KOPT-K1 (cell line): ENCODE results near the gene ITPK1.

ENCODE experiments used
- H3K27ac ChIP-seq: fragments of 200-600 bp; sonication (generic); 2 replicates; pipeline ENCODE4 v1.5.1; 2016; ENCODE audit warnings: antibody characterized with exemption, mild to moderate bottlenecking, low read depth, low read length; ENCODE audit not compliant: poor library complexity, severe bottlenecking
- H3K36me3 ChIP-seq: fragments of 200-600 bp; sonication (generic); 2 replicates; pipeline ENCODE4 v1.5.1; 2017; ENCODE audit warnings: antibody characterized with exemption, mild to moderate bottlenecking, low read length, moderate library complexity; ENCODE audit not compliant: insufficient read depth
- H3K9me3 ChIP-seq: fragments of 200-600 bp; sonication (generic); 2 replicates; pipeline ENCODE4 v1.5.1; 2017; ENCODE audit warnings: antibody characterized with exemption, low read length, mild to moderate bottlenecking; ENCODE audit not compliant: insufficient read depth, poor library complexity, severe bottlenecking

Gene ITPK1

GRCh38 chr14:93010522-93011140 is 105.1 kb downstream of the ITPK1 start:
- H3K36me3 ChIP-seq: peaks cover 33% of the 10 kb centered on the region
- H3K9me3 ChIP-seq: no peaks in the 10 kb centered on the region
- peak overlapping the region; percentile 33 for H3K27ac ChIP-seq

- H3K9me3 ChIP-seq: no peaks in the 10 kb centered on the region
- H3K27ac ChIP-seq: peak overlapping the region; percentile 33
- H3K36me3 ChIP-seq: peaks cover 28% of the 10 kb centered on the region
Observed at GRCh38 chr14:93010130-93010499, 105.6 kb downstream of the ITPK1 start.

- no peak overlapping the region for H3K27ac ChIP-seq
- H3K9me3 ChIP-seq: no peaks in the 10 kb centered on the region
- H3K36me3 ChIP-seq: peaks cover 23% of the 10 kb centered on the region
Observed at GRCh38 chr14:93009471-93010129, 106.1 kb downstream of the ITPK1 start.

- H3K36me3 ChIP-seq: peaks cover 18% of the 10 kb centered on the region
- H3K27ac ChIP-seq: no peak overlapping the region
- no peaks in the 10 kb centered on the region for H3K9me3 ChIP-seq
Observed at GRCh38 chr14:93008381-93008780, 107.3 kb downstream of the ITPK1 start.

- Histone ChIP-seq H3K27ac (no peak overlapping the region), H3K9me3 (no peaks in the 10 kb centered on the region), H3K36me3 (peaks cover 18% of the 10 kb centered on the region)
Observed at GRCh38 chr14:93007225-93007997, 108.3 kb downstream of the ITPK1 start.

- Histone ChIP-seq H3K36me3 (peaks cover 21% of the 10 kb centered on the region), H3K27ac (no peak overlapping the region), H3K9me3 (no peaks in the 10 kb centered on the region)
Observed at GRCh38 chr14:93006567-93007051, 109.1 kb downstream of the ITPK1 start.

- Histone ChIP-seq H3K9me3 (no peaks in the 10 kb centered on the region), H3K27ac (no peak overlapping the region), H3K36me3 (peaks cover 21% of the 10 kb centered on the region)
Observed at GRCh38 chr14:93005838-93006237, 109.9 kb downstream of the ITPK1 start.

- Histone ChIP-seq H3K36me3 (peaks cover 21% of the 10 kb centered on the region), H3K27ac (no peak overlapping the region)
Observed at GRCh38 chr14:93005135-93005813, 110.5 kb downstream of the ITPK1 start.

GRCh38 chr14:93004699-93005082 is 111.0 kb downstream of the ITPK1 start:
- Histone ChIP-seq H3K9me3 (no peaks in the 10 kb centered on the region), H3K36me3 (peaks cover 25% of the 10 kb centered on the region), H3K27ac (no peak overlapping the region)

More at GRCh38 chr14:93005135-93005813, 110.5 kb downstream of the ITPK1 start:
- no peaks in the 10 kb centered on the region for H3K9me3 ChIP-seq

GRCh38 chr14:93003945-93004698 is 111.6 kb downstream of the ITPK1 start:
- Histone ChIP-seq H3K36me3 (peaks cover 31% of the 10 kb centered on the region), H3K27ac (peak overlapping the region; percentile 58), H3K9me3 (no peaks in the 10 kb centered on the region)

- H3K27ac ChIP-seq: peak overlapping the region; percentile 58
- H3K9me3 ChIP-seq: no peaks in the 10 kb centered on the region
- peaks cover 20% of the 10 kb centered on the region; the same call in 1 of the 2 replicates for H3K36me3 ChIP-seq
Observed at GRCh38 chr14:93002851-93003298, 112.8 kb downstream of the ITPK1 start.

- peak overlapping the region; percentile 58 for H3K27ac ChIP-seq
- peaks cover 16% of the 10 kb centered on the region; the same call in 1 of the 2 replicates for H3K36me3 ChIP-seq
- H3K9me3 ChIP-seq: no peaks in the 10 kb centered on the region
Observed at GRCh38 chr14:93002049-93002448, 113.7 kb downstream of the ITPK1 start.

- H3K36me3 ChIP-seq: peaks cover 25% of the 10 kb centered on the region; the same call in 1 of the 2 replicates
- no peak overlapping the region for H3K27ac ChIP-seq
- H3K9me3 ChIP-seq: no peaks in the 10 kb centered on the region
Observed at GRCh38 chr14:92998946-92999345, 116.8 kb downstream of the ITPK1 start.

GRCh38 chr14:92997343-92998061 is 118.2 kb downstream of the ITPK1 start:
- Histone ChIP-seq H3K36me3 (peaks cover 39% of the 10 kb centered on the region; the same call in 1 of the 2 replicates), H3K9me3 (no peaks in the 10 kb centered on the region), H3K27ac (no peak overlapping the region)
